GM21367 (cell line): ENCODE measurements around the gene PXK.
A peak's percentile ranks its signal among the peaks of the same experiment; 100 is the strongest.
"Not testable (repeated sequence)": the region's sequence is repeated elsewhere in the genome, so short reads cannot be mapped to it uniquely, and the experiment has no call there.

Source experiments
- ATAC-seq: cut with Tn5 transposase; IDR thresholded peaks from one replicate; pipeline ENCODE4 v1.9.1; 2021; ENCODE audit not compliant: unreplicated experiment

Gene PXK

DNA sequence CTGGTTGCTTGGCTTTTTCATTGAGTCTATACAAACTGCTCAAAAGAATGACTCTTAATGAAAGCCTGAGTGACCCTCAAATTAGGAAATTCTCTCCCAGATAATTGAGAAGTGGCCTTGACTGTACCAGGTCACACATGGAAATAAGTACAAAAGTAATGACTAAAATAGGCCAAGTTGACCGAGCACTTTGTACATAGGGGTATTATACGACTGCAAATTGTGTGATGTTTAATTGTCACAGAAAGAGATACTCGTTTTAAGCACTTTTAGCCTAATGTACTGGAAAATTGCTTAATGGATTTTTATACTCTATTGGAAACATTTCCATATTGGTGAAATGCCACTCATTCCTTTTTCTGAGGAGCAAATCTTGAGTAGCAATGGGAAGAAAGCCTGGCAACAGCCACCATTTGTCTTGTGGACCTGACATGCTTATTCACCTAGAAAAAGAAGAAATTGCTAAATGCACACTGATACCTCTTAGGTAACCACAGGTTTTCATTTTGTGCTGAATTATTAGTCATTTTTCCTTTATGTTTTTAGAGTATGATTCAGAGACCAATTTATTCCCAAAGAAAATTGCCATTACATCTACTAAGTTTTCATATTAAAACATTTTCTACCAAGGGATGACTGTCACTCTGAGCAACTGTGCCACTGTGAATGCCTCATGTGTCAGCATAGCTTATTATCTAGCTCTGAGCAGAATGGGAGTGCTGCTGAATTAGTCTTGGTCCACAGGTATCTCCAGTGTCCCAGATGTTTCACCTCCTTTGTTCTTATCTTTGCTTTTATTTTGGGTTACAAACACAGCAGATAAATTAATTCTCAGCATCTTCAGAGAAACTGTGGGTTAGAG, 8.9 kb upstream of the PXK start:
- ATAC-seq = no peak

- ATAC-seq = no peak
These were observed 8.0 kb upstream of the PXK start for GRCh38 chr3:58324391-58325390.

DNA sequence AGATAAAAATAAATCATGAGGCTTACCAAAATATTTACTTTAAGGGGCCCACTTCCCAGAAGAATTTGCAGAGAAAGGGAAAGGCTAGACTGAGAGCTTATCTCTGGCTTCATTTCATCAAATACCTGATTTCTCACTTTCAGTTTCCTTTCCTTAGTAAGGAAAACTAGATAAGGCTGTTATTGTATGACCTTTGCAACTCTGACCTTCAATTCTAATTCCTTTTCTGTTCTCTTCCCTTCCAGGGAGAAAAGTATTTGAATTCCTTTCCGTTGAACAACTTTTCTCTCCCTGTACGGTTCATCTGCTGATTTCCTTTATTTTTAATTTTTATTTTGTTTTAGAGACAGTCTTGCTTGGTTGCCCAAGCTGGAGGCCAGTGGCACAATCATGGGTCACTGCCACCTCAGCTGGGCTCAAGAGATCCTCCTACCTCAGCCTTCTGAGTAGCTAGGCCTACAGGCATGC, 7.1 kb upstream of the PXK start:
- no peak for ATAC-seq

GRCh38 chr3:58326267-58326900, 6.3 kb upstream of the PXK start:
- no peak for ATAC-seq

DNA sequence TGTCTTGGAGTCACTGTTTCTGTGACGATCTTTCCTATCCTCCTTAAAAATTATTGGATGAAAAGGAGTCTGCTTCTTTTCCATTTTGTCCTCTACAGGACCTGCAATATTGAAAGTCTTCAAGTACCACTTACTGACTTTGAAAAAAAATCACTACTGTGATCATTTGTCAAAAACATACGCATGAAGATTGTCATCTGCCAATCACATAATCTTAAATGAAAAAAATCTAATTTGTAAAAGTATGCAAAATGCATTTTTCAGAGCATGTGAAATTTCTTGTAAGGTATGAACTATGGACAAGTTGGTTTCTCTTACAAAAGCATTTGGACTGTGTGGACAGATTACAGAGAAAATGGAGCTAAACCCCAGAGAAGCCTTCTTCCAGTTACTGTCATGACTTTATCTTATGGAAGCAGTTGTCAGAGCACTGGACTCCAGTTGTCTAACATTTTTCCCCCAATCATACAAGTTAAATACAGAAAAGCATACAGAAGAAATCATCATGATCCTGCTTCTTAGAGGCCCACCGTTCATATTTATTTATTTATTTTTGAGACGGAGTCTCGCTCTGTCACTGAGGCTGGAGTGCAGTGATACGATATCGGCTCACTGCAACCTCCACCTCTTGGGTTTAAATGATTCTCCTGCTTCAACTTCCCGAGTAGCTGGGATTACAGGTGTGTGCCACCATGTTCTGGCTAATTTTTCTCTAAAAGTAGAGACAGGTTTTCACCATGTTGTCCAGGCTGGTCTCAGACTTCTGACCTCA, 3.4 kb upstream of the PXK start:
- ATAC-seq = no peak

- ATAC-seq = no peak
These were observed 2.7 kb upstream of the PXK start for GRCh38 chr3:58329922-58330413.

GRCh38 chr3:58331593-58332152, 1.0 kb upstream of the PXK start:
- no peak for ATAC-seq

GRCh38 chr3:58333206-58334012, 717 bp downstream of the PXK start:
- ATAC-seq = peak; percentile 30

DNA sequence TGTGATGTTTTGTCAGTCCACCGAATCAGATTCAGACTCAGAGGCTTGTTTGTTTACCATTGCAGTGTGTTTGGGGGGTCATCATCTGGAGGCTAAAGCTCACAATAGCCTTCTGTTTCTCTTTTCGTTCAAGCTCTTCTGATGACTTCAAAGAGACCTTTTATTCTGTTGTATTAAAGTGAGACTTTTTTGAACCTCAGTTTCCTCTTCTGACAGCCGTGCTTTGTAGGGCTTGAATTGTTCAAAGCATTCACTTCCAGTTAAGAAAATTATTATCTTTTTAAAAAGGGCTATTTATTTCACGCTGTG, 1.3 kb downstream of the PXK start:
- no peak for ATAC-seq

- no peak for ATAC-seq
These were observed 1.8 kb downstream of the PXK start for GRCh38 chr3:58334506-58334884.

DNA sequence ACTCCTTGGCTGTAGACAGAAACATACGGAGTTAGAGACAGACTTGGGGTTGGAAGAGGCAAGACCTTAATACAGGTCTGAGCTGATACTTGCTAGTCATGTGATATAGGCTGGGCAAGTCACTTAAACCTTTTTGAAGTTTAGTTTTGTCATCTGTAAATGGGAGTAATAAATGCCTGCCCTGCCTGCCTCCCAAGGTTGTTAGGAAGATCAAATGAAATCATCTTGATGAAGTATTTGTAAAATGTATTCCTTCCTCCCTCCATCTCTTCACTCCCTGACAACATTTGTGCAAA, 2.9 kb downstream of the PXK start:
- no peak for ATAC-seq

- no peak for ATAC-seq
These were observed 3.6 kb downstream of the PXK start for GRCh38 chr3:58336135-58336882.

DNA sequence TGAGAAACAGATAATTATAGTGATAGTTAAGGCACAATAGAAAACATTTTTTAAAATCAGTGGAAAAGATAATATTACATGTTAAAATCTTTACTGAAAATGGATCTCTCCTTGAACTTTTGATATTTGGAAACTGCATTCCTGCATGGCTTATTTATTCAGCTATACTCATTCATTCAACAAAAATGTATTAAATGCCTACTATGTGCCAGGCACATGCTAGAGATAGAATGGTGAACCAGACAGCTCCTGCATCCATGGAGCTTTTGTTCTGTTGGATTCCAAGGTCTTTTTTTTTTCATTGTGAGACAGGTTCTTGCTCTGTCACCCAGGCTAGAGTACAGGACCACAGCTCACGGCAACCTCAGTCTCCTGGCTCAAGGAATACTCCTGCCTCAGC, 4.5 kb downstream of the PXK start:
- no peak for ATAC-seq

- not testable (repeated sequence) for ATAC-seq
These were observed 6.5 kb downstream of the PXK start for GRCh38 chr3:58339146-58339545.

GRCh38 chr3:58340594-58341244, 8.0 kb downstream of the PXK start:
- ATAC-seq = no peak

- no peak for ATAC-seq
These were observed 8.7 kb downstream of the PXK start for GRCh38 chr3:58341376-58341775.

DNA sequence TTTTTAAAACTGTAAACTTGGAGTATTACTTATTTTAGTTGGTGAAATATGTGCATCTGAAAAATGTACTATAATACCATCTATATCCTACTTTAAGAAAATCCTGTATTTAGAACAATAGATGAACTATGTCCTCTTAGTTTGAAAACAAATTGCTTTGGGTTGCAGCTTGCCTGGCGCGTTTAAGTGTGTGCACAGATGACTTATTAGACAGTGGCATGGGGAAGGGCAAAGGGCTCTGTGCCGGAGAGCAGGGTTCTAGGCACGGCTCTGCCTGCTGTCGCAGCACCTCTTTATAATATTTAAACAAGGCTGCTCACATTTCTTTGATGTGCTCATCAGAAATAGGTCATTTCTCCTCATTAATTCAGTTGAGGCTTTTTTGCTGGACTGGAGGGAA, 10.0 kb downstream of the PXK start:
- no peak for ATAC-seq

GRCh38 chr3:58345457-58345856, 12.8 kb downstream of the PXK start:
- no peak for ATAC-seq
